ENCODE data around the gene CDK18.

- TF ChIP-seq CTCF (IDR thresholded peaks at IDR 0.05) (no peak), POLR2A (IDR thresholded peaks at IDR 0.05) (no peak)
Measured at GRCh38 chr1:205546541-205546940, 42.1 kb downstream of the CDK18 start.

Data from uterus (tissue), 2 donors.